MCF 10A (cell line): ENCODE data around the gene LZTR1. TPM values are rescaled to one million over a fixed set of nuclear protein-coding genes. Genes with fewer than 3 reads are reported as not detected.
A peak's percentile ranks its signal among the peaks of the same experiment; 100 is the strongest.

Experiments
- BruUV-seq: library from RNA; stranded (reverse); fragments of 400-500 nt; replicated peaks from 2 replicates; lab custom pipeline; 2021; lab: Mats Ljungman, UMichigan
- CTCF ChIA-PET: fragments of 300-600 bp; sonication (Branson Sonifier 250); formaldehyde crosslinking; extraction: SDS; loops from one replicate; lab custom pipeline; 2021; ENCODE audit warnings: antibody characterized with exemption, inconsistent platforms; lab: Yijun Ruan, JAX
- POLR2A ChIA-PET: fragments of 300-600, 350-650 bp; sonication (Branson Sonifier 250); formaldehyde crosslinking; extraction: SDS; loops from one replicate; lab custom pipeline; 2020; ENCODE audit warnings: antibody characterized with exemption, inconsistent platforms; lab: Yijun Ruan, JAX
- DNase-seq: peaks from one replicate; pipeline ENCODE4 v3.0.0-alpha.2; 2018; ENCODE audit not compliant: unreplicated experiment
- H3K27ac Mint-ChIP-seq: one replicate; pipeline ENCODE4 v1.8.0; 2022; ENCODE audit warnings: mild to moderate bottlenecking, low read depth, mixed read lengths; ENCODE audit not compliant: unreplicated experiment
- H3K27me3 Mint-ChIP-seq: one replicate; pipeline ENCODE4 v1.8.0; 2022; ENCODE audit warnings: mixed read lengths; ENCODE audit not compliant: insufficient read depth, unreplicated experiment
- H3K36me3 Mint-ChIP-seq: one replicate; pipeline ENCODE4 v1.8.0; 2022; ENCODE audit warnings: mild to moderate bottlenecking, moderate library complexity, mixed read lengths; ENCODE audit not compliant: insufficient read depth, unreplicated experiment
- H3K4me1 Mint-ChIP-seq: one replicate; pipeline ENCODE4 v1.8.0; 2022; ENCODE audit warnings: mixed read lengths; ENCODE audit not compliant: insufficient read depth, unreplicated experiment
- H3K4me3 Mint-ChIP-seq: one replicate; pipeline ENCODE4 v1.8.0; 2022; ENCODE audit warnings: mild to moderate bottlenecking, moderate library complexity, mixed read lengths; ENCODE audit not compliant: unreplicated experiment
- H3K9me3 Mint-ChIP-seq: one replicate; pipeline ENCODE4 v1.8.0; 2022; ENCODE audit warnings: mixed read lengths; ENCODE audit not compliant: unreplicated experiment
- intact Hi-C: fragments of 100-400 bp; cut with micrococcal nuclease; formaldehyde crosslinking; loops from 2 replicates; pipeline ENCODE4 v1.14.1; 2022
- total RNA-seq: library from RNA; stranded (reverse); gene quantifications from 2 replicates; pipeline ENCODE4 v1.2.3, GENCODE V29; 2022
- TF ChIP-seq, protein P1 (sequence below): fragments of 200-600 bp; IDR thresholded peaks from one replicate; pipeline ENCODE4 v1.8.0; 2022; ENCODE audit warnings: antibody characterized with exemption, mild to moderate bottlenecking; ENCODE audit not compliant: unreplicated experiment

Gene LZTR1
- total RNA-seq, 1 experiment from 2014 or later: 49.2 TPM

DNA sequence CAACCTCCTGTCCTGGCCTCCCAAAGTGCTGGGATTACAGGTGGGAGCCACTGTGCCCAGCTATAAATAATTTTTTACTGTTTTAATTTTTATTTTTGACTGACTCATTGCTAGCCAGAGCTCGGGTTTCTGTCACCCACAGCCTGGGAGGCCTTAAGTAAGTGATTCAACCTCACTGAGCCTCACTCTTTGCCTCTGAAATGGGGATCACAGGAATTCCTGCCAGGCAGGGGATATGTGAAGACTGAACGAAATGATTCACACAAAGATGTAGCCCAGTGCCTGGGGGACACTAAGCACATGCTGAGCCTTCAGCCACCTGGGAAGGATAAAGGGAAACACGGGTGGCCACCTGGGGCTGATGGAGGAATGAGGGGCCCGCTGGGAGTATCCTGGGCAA lies 59.8 kb downstream of the LZTR1 start:
- Mint-ChIP-seq H3K27me3 (no peaks in the 10 kb centered on the region), H3K4me1 (peaks cover 44% of the 10 kb centered on the region), H3K9me3 (no peaks in the 10 kb centered on the region), H3K4me3 (no peak overlapping the region), H3K27ac (no peak overlapping the region), H3K36me3 (no peaks in the 10 kb centered on the region)
- ChIA-PET POLR2A (interaction anchor here (1.2 kb wide), 1 partner anchor 39 kb away, joined by 3 read pairs; no protein-coding TSS in a partner anchor), CTCF (no interaction called here)
- intact Hi-C loops: no loop called here
- peak; percentile 17 for DNase-seq
- TF ChIP-seq, protein P1, sequence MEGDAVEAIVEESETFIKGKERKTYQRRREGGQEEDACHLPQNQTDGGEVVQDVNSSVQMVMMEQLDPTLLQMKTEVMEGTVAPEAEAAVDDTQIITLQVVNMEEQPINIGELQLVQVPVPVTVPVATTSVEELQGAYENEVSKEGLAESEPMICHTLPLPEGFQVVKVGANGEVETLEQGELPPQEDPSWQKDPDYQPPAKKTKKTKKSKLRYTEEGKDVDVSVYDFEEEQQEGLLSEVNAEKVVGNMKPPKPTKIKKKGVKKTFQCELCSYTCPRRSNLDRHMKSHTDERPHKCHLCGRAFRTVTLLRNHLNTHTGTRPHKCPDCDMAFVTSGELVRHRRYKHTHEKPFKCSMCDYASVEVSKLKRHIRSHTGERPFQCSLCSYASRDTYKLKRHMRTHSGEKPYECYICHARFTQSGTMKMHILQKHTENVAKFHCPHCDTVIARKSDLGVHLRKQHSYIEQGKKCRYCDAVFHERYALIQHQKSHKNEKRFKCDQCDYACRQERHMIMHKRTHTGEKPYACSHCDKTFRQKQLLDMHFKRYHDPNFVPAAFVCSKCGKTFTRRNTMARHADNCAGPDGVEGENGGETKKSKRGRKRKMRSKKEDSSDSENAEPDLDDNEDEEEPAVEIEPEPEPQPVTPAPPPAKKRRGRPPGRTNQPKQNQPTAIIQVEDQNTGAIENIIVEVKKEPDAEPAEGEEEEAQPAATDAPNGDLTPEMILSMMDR: no peak
- no TSS peak for BruUV-seq

DNA sequence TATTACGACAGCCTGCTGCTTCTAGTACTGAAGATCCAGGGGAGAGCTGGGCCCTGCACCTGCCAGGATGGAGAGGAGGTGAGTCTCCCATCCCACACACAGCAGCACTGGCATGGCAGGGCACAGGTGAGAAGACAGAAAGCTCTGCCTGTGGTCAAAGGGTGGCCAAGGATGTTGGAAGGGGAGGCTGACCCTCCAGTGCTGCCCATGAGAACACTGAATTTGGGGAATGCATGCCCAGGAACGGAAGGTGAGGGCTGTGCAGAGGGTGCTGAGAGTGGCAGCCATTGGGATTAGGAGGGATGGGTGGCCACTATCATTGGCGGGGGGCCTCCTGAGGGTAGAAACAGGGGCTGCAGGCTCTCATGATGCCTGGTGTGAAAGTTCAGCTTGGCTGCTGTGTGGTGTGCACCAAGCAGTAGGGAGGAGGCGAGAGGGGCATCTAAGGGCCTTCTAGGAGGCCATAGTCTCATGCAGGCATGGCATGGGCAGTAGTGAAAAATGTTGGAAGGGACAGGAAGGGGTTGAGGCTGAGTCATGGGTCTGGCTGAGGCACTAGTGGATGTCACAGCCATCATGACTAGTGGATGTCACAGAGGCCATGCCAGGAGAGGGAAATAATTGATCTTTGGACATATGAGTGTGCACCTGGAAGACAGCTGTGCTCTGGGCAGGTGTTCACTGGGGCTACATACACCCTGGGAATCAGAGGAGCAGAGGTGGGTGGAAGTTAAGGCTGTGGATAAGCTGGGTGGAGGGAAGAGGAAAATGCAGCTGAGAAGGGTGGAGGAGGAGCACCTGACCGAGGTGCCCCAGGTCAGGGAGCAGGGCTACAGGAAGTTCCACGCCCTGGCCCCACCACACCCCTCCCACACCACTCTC lies 61.1 kb downstream of the LZTR1 start:
- CTCF ChIA-PET: no interaction called here
- TF ChIP-seq, protein P1: no peak
- POLR2A ChIA-PET: interaction anchor here (2.3 to 3.9 kb wide), 2 partner anchors 28 to 40 kb away, joined by 8 to 26 read pairs; partner anchors contain the start of genes P2RX6 and THAP7
- Mint-ChIP-seq H3K4me3 (no peak overlapping the region), H3K36me3 (no peaks in the 10 kb centered on the region), H3K27me3 (no peaks in the 10 kb centered on the region), H3K4me1 (peaks cover 36% of the 10 kb centered on the region), H3K9me3 (no peaks in the 10 kb centered on the region), H3K27ac (peak overlapping the region; percentile 74)
- no peak for DNase-seq
- BruUV-seq: no TSS peak
- intact Hi-C loops: no loop called here

DNA sequence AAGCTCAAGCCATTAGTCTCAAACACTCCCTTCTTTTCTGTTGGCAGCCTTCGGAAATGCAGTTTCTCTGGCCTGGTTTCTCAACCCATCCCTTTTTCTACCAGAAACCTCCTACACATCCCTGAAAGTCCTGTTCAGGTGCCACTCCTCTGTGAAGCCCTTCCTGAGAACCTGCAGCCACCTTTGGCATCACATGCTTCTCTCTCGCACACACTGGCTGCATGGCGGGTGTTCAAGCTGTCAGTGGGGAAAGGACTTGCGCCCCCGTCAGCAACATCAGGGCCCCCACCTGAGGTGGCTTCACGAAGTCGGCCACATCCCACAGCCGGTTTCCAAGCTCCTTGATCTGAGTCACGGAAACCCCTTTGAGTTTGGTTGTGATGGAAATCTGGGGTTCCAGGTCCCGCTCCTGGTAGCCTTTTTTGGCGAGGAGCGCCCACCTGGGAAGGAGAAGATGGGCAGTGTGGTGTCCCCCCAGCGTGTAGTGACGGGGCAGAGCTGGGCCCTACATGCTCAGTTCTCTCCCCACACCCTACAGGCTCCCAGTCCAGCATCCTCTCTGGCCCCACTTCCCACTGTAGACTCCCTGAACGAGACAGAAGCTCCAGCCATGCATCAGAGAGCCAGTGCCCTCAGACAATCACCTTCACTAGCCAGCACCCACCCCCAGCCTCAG lies 61.9 kb downstream of the LZTR1 start:
- TF ChIP-seq, protein P1: no peak
- DNase-seq: no peak
- Mint-ChIP-seq H3K4me3 (peak overlapping the region; percentile 74), H3K36me3 (no peaks in the 10 kb centered on the region), H3K4me1 (peaks cover 30% of the 10 kb centered on the region), H3K9me3 (no peaks in the 10 kb centered on the region), H3K27me3 (no peaks in the 10 kb centered on the region), H3K27ac (peak overlapping the region; percentile 74)
- ChIA-PET POLR2A (interaction anchor here (1.4 to 3.9 kb wide), 4 partner anchors 29 to 62 kb away, joined by 3 to 26 read pairs (median 7); partner anchors contain the start of genes LZTR1, P2RX6 and THAP7), CTCF (interaction anchor here (0.6 to 0.7 kb wide), 2 partner anchors 12 to 158 kb away, joined by 3 to 6 read pairs; no protein-coding TSS in a partner anchor)
- BruUV-seq: no TSS peak
- intact Hi-C loops: no loop called here
